Effector CD8-positive, alpha-beta T cell (primary cell): ENCODE measurements around the gene PTGES3.
"Not testable (repeated sequence)": the region's sequence is repeated elsewhere in the genome, so short reads cannot be mapped to it uniquely, and the experiment has no call there.

Source experiments
- DNase-seq: peaks from one replicate; lab custom pipeline; 2025; lab: John Stamatoyannopoulos, UW

The PTGES3 gene

DNA sequence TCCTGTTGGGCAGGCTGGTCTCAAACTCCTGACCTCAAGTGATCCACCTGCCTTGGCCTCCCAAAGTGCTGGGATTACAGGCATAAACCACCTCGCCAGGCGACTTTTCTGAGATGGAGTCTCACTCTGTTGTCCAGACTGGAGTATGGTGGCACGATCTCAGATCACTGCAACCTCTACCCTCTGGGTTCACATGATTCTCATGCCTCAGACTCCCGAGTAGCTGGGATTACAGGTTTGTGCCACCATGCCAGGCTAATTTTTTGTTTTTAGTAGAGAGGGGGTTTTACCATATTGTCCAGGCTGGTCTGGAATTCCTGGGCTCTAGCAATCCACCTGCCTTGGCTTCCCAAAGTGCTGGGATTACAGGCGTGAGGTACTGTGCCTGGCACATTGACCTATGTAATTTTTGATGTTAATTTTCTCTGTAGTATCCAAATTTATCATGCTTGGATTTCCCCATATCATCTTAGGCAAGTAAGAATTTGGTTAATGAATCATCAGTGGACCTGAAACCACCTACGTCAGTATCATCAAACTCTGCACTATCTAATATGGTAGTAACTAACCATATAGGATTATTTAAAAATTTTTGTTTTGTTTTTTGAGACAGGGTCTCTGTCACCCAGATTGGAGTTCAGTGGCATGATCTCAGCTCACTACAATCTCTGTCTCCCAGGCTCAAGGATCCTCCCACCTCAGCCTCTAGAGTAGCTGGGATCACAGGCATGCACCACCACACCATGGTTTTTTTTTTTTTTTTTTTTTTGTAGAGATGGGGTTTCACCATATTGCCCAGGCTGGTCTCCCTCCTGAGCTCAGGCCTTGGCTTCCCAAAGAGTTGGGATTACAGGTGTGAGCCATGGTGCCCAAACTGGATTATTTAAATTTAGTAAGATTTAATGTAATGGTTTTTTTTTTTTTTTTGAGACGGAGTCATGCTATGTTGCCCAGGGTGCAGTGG, 30.4 kb downstream of the PTGES3 start:
- no peak for DNase-seq

DNA sequence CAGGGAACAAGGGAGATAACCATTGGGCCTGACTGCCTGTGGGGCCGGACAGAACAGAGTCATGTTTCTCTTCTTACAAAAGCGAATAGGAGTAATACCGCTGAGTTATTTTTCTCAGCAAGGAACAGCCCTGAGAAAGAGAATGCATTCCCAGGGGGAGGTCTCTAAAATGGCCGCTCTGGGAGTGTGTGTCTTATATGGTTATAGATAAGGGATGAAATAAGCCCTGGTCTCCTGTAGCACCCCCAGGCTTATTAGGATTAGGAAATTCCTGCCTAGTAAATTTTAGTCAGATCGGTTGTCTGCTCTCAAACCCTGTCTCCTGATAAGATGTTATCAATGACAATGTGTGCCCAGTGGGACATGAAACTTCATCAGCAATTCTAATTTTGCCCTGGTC, 34.3 kb downstream of the PTGES3 start:
- DNase-seq, result not testable (repeated sequence)

DNA sequence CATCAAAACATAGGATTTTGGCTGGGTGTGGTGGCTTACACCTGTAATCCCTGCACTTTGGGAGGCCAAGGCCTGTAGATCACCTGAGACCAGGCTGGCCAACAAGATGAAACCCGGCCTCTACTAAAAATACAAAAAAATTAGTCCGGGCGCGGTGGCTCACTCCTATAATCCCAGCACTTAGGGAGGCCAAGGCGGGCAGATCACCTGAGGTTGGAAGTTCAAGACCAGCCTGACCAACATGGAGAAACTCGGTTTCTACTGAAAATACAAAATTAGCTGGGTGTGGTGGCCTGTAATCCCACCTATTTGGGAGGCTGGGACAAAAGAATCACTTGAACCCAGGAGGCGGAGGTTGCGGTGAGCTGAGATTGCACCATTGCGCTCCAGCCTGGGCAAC, 40.1 kb downstream of the PTGES3 start:
- DNase-seq, result not testable (repeated sequence)

DNA sequence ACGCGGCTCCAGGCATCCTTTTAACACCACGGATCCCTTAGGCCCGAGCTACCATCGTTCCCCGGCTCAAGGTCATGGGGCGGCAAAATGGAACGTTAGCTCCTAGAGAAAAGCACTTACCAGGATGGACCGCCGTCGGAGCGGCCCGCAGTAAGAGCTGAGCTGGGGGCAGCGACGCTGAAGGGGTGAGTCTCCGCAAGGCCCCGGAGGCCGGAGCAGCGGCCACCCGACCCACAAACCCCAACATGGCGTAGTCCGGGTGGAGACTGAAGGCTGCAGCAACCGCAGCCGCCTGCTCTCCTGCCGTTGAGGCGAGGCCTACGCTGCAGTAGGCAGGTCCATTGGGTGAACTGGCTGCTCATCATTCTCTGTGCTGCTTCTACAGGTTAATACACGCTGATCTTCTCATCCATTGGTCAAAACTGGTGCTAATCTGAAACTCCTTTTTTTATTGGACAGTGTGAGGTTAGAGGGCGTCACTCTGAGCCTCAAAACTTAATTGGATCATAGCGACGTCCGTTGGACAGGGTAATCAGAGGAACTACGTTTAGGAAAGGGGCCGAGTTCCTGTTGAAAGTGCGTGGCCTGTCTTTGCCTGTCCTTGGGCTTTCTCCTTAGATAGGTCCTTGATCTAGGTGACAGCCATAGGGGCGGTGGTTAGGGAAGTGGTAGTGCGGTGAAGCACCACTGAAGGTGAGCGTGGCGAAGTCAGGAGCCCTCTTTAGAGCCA, 42.2 kb downstream of the PTGES3 start, which contains the start of gene ATP5F1B:
Gene ATP5F1B, minus strand, starts transcription at position 268 of the 730 bp plus-strand sequence. Its CDS starts 21 bp downstream, at position 247.
- DNase-seq, result peak; percentile 83

DNA sequence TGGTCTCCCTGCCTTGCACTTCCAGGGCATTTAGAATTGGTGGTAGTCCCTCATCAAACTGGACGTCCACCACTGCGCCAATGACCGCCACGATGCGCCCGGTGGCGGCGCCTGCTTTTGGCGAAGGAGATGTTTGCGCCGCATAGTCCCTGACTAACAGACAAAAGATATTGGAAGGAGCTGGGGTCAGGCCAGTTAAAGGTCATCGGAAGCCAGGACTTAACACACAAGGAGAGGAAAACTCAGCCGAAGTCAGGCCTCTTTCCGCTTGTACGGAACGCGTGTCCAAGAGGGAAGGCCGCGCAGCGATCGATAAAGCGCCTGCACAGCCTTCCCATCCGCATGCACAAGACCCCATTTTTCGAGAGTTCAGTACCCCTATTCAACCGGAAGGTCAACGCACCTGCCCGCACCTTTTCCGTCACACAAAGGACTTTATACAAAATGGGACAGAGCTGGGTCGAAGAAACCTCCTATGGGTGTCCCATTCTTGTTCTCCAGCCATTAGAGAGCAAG, 42.8 kb downstream of the PTGES3 start:
- no peak for DNase-seq

DNA sequence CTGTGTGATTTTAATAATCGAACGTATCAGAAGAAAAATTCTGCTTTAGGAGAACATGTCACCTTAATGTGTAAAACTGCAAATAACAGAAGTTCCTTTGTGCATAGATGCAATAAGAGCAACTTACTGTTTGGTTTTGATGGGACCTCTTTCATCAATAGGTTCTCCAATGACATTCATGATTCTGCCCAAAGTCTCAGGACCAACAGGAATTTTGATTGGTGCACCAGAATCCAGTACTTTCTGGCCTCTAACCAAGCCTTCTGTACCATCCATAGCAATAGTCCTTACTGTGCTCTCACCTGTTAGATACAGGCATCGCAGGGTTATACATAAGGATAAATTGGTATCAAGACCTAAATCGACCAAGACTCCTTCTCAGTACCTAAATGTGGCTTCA, 43.4 kb downstream of the PTGES3 start:
- DNase-seq, result no peak

DNA sequence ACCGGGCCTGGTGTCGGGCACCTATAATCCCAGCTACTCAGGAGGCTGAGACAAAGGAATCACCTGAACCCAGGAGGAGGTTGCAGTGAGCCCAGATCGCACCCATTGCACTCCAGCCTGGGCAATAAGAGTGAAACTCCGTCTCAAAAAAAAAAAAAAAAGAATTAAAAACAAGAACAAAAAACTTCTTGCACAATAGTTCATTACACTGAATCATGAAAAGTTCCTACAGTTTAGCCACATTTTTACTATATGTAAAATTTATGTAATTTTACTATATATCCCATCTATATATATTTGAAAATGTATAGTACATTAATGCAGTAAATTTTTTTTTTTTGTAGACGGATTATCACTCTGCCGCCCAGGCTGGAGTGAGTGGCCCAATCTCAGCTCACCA, 46.9 kb downstream of the PTGES3 start:
- DNase-seq, result no peak

DNA sequence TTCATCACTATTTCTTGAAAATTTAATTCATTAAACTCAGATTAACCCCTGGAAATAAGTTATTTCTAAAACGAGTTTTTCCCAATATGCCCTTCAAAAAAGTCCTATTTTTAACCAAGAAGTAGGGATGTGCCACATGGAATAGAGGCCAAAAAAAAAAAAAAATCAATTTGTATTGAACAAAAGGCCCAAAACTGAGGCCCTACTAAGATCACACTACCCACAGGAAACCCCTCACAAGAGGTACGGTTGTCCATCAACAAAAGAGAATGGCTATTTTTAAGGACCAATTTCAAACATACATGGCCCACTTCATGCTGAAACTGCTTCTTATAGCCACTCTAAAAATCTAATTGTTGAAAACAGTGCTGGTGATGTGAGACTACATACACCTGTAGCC, 50.5 kb downstream of the PTGES3 start:
- no peak for DNase-seq

DNA sequence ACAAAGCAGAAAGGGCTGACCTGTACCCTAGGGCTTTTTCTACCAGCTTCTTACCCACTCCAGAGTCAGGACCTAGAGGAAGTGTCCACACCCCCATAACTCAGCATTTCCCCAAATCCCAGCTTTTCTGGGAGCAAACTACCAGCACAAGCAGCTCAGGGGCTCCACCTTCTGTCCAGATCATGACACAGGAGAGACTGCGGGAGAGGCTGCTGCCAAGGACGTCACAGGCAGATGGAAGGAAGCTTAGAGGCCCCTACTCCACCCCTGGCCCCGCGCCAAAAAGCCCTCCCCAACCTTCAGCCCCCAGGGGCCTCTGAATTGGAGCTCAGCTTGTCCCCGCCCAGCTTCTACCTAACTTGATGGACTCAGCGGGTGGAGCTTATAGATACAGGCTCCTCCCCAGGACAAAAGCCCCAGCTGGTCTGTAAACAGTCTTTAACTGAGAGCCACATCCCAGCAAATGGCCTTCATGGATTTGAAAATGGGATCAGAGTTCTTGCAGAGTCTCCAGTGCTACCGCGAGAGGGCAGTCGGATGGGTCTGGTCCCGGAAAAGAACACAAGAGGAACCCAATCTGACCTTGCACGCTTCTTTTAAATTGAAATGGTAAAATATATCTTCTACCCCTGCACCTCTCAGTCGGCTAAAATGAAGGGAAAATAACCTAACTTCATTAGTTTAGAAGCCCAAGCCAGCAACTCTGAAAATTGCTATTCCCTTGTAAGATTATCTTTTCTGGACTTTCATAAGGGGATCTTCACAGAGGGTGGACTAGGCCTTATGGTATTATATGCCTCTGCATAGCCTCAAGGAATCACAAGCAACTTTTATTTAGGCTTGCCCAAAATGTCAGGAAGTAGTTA, 51.2 kb downstream of the PTGES3 start:
- DNase-seq, result peak; percentile 97

DNA sequence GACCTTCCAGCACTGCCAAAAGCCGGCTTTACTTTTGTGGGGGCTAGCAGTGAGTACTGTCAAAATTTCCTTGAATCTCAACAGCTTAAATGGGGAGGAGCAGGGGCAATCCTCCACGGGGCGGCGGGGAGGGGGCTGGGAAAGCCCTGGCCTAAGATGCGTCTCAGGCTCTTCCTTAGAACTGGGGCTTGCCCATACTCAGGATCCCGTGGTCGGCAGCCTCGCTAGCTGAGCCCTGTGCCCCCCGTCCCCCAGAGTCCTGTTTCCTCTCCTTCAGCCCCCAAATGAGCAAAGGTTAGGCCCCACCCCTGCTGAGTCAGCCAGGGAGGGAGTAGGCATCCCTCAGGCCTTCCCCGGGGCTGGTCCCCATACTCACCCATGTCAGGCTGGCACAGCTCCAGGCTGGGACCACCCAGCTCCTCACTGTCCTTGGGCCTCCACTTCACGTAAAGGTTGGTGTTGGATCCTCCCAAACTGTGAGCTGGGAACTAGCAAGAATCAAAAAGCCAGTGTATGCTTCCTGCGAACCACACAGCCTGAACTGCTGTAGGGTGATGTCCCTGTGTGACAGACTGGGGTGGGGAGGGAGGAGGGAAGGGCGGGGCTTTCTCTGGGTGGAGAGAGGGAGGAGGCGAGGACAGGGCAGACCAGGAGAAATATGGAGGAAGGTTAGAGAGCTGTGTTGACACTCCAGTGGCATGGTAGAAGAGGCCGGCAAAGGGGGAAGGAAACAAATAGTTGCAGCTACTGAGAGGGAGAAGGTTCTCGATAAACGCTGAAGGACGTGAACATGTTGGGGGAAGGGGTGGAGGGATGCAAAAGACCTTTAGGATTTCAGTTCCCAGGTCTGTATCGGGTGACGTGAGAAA, 52.0 kb downstream of the PTGES3 start:
- DNase-seq, result peak; percentile 70

DNA sequence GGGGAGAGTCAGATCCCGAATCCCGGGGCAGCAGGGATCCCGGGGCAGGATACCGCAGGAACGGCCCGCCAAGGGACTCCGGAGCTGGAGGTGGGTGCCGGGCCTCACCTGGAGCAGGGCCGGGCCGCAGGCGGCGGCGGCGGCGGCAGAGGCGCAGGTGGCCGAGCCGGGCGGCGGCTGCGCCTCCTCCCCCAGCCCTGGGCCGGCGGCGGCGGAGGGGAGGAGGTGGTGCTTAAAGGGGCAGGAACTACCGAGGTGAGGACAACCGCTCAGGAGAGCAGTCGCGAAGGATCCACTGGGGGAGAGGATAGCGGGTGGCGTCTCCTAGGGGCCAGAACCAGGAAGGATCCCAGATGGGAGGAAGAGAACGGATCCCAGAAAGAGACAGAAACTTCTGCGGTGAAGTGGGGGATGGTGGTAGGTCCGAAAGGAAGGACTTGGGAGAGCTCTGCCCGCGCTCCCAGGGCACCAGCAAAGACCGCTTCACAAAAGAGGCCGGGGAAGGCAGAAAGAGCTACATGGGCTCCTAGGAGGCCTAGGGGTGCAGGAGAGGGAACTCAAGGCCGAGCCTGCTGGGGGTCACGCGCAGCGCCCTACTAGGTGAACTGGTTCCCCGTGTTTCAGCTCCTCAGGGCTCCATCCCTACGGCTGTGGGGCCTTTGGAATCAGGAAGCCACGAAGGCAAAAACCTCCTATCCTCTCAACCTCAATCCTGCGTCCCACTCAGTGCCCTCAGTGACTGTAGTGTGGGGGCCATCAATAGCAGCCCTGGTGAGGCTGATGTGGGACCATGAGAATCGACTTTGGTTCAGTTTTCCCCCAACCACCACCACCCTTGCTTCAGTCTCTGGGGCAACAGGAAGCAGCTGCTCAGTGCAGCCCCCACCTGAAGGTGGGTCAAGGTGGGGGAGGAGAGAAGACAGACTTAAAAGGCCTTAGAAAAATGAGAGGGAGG, 53.0 kb downstream of the PTGES3 start:
- peak; percentile 36 for DNase-seq

DNA sequence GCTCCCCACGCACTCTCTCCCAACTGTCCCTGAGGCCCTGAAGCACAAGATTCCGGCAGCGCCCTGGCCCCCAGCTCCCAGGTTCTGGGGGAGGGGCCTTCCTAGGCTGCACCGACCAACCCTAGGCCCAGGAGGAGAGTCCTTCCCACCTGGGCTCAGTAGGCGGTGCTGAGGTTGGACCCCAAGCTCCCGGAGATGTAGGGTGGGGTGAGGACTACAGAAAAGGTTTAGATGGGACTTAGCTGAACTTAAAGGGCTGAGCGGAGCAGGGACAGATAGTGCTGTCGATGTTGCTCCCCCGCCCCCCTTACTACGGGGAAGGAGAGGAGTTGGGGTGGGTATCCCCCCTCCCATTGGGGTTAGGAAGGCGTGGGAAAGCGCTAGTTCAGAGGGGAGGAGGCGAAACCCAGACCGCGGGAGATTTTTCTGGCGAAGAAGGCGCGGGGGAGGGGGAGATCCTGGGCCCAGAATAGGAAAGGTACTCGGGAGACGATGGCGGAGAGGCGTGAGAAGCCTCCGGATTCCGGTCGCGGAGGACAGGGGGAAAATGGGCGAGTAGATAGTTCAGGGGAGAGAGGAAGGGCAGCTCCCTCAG, 53.7 kb downstream of the PTGES3 start:
- DNase-seq, result peak; percentile 10

DNA sequence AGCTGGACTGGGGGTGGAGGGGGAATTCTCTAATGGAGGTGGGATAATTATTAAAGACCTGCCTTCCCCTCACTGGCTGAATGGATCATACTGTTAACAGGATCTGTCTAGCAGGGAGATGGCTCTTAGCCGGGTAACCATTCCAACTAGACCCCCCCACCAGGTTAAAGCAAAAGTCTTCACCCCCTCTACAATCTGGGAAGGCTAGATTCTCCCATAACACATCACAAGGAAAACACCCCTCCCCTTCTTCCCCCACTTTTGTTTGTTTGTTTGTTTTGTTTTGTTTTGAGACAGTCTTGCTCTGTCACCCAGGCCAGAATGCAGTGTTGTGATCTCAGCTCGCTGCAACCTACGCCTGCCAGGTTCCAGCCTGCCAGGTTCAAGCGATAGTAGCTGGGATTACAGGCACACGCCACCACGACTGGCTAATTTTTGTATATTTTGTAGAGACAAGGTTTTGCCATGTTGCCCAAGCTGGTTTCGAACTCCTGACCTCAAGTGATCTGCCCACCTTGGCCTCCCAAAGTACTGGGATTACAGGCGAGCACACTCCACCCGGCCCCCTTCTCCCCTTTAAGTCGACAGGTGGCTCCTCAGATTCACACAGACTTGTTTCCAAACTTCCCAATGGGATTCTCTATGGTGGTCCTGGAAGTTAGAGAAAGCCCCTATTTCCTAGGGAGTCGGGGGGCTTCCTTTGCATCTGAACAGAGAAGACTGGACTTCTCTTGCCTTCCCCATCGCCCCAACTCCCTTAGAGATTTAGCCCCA, 54.4 kb downstream of the PTGES3 start:
- DNase-seq, result no peak

DNA sequence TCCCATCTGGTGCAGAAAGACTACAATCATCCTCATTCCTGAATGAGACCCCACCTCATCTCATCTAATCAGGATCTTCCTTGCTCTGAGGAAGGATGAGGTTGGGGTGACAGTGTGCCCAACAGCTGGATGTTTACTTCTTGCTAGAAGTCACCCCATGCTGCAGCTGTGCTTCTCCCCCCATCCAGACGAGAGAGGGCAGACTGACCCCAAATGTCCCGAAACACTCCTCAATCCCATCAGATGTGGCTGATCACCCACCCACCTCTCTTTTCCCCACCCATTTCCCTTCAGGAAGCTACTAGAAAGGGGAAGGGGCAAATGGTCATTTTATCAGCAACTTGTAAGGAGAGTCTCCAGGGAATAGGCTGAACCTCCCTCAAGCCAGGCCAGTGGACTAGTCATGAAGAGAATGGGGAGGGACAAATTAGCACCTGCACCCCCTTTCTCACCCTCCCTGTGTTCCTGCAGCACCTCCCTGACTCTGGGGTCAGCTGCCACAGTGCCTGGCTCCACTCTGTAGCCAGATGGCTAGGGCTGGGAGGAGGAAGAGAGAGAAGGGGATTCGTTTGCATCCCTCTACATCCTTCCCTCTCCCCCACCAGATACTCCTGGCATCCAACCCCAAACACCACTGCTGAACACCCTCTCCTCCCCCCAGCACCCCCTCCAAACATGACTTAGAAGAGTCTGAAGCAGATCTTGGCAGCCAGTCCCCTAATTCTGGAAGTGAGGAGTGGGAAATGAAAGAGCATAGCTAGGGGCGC, 55.2 kb downstream of the PTGES3 start:
- no peak for DNase-seq

DNA sequence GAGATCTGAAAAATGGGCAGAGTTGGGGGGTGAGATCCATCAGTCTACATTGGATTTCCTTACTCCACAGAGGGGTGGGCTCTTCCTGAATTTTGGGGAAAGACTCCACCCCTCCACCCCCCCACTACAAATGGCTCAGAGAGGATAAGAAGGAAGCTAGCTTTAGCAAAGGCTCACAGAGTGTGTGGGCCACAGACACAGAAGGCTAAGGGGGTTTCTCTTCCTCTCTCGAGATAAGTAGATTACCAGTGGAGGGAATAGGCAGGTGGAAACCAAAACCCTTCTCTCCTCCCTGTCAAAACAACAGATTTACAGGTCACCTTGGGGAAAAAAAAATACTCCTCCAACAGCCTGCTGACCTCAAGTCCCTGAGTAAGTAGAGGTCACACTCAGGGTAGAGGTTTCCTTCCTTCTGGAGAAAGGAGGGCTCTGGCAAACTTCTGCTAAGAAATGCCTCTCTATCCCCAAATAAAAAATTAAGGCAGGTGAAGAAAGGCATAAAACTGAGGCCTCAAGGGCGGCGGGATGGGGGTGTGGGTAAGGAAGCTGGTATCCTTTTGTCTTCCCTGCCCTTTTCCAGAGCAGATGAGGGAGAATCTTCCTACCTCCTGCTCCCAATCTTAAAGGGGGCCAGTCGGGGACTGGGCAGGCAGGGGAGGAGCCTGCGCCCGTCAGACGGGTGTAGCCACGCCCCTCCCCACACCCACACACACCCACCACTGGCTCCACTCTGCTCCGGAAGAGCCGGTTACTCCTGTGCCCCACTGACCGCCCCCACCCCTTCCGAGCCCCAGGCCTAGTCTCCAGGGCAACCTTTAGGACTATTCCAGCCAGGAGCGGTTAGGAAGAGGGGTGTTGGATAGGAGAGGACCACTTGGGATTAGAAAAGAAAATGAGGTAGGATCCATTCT, 56.0 kb downstream of the PTGES3 start:
- peak; percentile 23 for DNase-seq

DNA sequence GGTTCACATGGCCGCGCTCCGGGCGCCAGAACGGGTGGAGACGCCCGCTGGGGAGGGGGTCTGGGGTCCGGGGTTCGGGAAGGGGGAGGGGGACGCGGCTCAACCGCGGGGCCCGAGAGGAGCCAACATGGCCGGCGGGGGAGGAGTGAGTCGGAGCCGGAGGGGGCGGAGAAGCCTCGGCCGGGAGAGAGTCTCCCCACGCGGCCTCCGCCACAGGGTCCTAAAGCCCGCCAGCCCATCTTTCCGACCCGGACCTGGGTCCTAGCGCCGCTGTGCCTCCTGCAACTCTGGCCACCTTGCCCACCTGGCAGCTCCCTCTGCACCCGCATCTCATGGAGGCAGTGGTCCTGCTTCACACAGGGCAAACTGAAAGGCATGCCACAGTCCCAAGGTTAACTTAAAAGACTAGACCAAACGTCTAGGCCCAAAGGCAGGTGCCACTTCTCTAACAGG, 57.9 kb downstream of the PTGES3 start, which contains the start of gene BAZ2A:
Gene BAZ2A, minus strand, starts transcription at position 147 of the 453 bp plus-strand sequence. CDS start 12,796 bp downstream, outside the sequence.
- DNase-seq, result peak; percentile 58
